ENCODE measurements around the gene ATG16L1.

Gene ATG16L1

GRCh38 chr2:233260661-233261060 is 9.2 kb downstream of the ATG16L1 start:
- DNase-seq (ENCODE audit: low read depth), result no peak

GRCh38 chr2:233261819-233262555 is 10.5 kb downstream of the ATG16L1 start:
- DNase-seq (ENCODE audit: low read depth), result no peak

- DNase-seq (ENCODE audit: low read depth), result no peak
Observed at GRCh38 chr2:233262562-233262961, 11.1 kb downstream of the ATG16L1 start.

DNA sequence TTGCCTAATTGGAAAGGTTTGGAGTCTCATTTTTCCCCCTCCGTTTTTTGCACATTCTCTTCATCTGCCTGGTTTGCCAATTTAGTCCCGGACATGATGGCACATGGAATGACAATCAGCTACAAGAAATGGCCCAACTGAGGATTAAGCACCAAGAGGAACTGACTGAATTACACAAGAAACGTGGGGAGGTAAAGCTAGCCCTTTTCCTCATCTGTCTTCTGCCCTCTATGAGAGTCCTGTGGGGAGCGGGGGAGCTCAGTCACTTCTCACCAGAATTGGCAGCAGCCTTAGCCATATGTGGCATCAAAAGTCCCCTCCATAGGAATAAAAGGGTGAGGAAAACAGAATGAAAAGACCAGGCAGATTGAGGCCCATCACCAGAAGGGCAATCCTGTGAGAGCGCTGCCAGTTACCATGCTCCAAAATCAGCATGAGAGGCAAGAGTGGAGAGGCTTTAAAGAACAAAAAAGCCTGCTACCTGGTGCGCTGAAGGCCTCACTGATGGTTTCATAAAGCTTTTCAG is 11.6 kb downstream of the ATG16L1 start:
- DNase-seq (ENCODE audit: low read depth), result no peak

GRCh38 chr2:233264667-233265066 is 13.2 kb downstream of the ATG16L1 start:
- no peak for DNase-seq (ENCODE audit: low read depth)

- DNase-seq (ENCODE audit: low read depth), result no peak
Observed at GRCh38 chr2:233265899-233266431, 14.5 kb downstream of the ATG16L1 start.

DNA sequence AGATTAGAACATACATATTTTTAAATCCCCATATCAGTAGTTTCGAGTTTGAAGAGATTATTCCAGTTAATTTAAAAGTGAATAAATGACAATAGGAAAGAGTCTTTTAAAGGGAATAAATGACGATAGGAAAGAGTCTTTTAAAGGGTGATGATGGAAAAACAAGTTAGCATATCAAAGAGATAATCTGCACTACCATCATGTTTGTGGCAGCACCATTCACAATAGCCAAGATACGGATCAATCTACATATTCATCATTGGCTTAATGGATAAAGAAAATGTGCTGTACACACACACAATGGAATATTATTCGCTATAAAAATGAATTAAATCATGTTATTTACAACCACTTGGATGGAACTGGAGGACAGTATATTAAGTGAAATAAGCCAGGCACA is 15.0 kb downstream of the ATG16L1 start:
- DNase-seq (ENCODE audit: low read depth), result no peak

DNA sequence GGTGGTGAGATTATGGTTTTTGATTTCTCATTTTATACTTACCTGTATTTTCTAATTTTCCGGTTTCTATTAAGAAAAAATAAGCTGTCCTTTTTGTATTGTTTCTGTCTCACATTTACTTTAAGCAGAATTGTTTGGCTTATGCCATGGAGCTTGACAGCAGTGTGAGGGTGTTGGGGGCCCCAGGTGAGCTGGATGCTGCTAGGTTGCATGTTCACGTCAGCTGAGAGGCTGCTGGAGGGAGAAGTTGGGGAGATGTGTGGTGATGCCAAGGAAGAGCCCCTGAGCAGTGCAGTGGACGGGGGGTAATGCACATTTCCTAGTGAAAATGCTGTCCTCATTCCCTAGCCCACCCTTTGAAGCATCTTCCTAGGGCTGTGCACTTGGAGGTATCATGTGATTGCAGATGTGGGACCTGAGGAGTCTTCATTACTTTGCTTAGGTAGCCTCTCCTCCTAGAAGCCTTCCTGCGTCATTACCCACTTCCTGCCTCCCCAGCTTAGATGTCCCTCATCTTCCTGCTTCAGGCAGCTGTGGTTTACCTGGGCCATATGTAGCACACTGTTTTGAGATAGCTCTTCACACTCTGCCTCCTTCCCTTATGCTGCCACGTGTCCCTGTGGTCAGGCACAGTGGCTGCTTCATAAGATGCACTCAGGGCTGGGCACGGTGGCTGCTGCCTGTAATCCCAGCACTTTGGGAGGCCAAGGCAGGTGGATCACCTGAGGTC is 16.2 kb downstream of the ATG16L1 start:
- DNase-seq (ENCODE audit: low read depth), result no peak

DNA sequence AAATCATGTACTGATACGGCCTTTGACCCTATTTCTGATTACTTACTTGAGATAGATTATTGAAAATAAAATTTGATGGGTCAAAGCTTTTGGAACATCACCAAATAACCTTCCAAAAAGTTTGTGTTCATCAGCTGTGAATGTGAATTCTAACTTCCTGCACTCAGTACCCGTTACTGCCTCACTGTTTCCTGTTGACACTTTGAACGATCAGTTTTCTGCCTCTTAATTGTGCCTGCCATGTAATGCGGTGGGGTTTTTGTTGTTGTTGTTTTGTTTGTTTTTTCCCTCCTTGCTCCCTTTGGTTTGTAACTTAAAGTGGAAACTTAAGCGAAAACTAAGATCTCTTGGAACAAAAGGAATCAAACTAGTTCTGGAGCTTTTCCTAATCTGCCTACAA is 18.9 kb downstream of the ATG16L1 start:
- DNase-seq (ENCODE audit: low read depth), result no peak

DNA sequence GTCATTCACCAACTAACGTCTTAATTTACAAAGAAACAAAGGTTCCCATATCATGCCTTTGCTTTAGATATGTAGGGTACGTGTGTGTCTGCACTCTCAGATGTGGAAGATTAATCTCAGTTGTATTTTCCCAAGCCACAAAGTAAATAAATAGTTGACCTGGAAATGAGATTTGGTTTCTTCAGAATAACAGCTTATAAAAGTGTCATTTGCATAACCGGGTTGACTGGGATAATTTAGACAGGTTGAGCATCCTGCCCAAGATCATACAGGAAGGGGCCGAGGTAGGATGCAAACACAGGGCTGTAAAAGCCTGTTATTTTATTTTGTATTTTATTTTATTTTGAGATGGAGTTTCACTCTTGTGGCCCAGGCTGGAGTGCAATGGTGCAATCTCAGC is 19.5 kb downstream of the ATG16L1 start:
- DNase-seq (ENCODE audit: low read depth), result no peak

DNA sequence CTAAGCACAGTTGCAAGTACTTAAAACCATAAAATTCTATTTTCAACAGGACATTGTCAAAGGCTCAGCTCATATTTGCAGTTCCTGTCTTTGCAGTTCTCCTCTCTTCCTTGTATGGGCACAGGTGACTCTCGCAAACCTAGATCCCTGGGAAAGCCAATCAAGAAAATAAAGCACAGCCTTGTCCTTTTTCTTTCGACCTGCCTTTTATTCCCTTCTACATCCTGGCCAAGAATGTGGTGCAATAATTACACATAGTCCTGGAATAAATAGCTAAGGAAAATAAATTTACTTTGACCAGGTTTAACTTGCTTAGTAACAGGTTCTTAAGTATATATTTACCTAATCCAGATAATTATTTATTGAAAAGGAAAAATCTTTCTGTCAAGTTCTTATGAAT is 20.2 kb downstream of the ATG16L1 start:
- no peak for DNase-seq (ENCODE audit: low read depth)

- DNase-seq (ENCODE audit: low read depth), result no peak
Observed at GRCh38 chr2:233273120-233273519, 21.6 kb downstream of the ATG16L1 start.

GRCh38 chr2:233275223-233275622 is 23.8 kb downstream of the ATG16L1 start:
- DNase-seq (ENCODE audit: low read depth), result no peak

DNA sequence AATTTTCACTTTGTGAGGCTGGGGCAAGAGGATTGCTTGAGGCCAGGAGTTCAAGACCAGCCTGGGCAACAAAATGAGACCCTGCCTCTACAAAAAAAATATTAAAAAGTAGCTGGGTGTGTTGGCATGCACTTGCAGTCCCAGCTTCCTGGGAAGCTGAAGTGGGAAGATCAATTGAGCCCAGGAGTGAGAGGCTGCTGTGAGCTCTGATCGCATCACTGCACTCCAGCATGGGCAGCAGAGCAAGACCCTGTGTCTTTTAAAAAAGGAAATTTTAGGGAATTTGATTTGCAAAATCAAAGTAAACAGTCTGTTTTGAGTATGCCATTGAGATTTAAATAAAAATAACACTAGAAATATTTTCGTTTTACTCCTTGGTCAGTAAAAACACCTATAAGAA is 27.4 kb downstream of the ATG16L1 start:
- DNase-seq (ENCODE audit: low read depth), result no peak

DNA sequence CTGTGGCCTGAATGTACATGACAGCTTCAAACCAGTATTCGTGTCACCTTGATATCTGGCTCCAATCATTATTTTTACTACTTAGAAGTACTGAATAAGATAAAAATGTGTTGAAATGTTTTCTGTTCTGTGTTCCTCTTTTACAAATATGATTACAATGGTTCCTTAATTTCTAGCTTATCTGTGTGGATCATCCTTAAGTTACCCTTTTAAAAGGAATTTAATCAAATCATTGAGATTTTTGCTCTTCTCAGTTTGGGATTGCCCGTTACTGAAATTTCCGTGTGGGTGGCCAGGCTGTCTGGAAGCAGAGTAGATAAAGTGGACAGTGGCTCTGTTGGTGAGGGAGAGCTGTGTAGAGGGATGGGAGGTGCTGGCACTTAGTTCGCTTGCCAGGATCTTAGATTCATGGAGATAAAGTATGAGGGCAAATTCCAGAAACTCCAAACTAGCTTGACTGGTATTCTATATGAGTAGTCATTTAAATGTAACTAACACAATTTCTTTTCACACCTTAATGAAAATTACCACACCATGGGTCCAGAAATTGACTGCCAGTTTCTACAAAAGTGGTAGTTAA is 28.7 kb downstream of the ATG16L1 start:
- no peak for DNase-seq (ENCODE audit: low read depth)

DNA sequence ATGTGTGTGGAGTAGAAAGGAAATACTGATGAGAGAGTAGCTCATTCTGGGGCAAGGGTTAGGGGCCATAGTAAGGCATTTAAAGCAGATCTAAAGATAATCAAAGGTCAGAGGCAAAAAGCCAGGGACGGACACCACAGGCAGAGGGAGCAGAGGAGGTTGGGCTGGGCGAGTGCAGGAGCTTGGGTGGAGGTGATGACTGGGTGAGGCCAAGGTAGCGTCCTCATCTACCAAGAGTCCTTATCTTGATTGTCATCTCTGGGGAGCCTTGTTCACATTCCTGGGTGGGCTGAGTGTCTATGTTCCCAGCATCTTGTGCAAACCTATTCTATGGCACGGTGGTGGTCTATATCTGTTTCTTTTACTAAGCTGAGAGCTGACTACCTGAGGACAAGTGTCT is 30.1 kb downstream of the ATG16L1 start:
- no peak for DNase-seq (ENCODE audit: low read depth)

DNA sequence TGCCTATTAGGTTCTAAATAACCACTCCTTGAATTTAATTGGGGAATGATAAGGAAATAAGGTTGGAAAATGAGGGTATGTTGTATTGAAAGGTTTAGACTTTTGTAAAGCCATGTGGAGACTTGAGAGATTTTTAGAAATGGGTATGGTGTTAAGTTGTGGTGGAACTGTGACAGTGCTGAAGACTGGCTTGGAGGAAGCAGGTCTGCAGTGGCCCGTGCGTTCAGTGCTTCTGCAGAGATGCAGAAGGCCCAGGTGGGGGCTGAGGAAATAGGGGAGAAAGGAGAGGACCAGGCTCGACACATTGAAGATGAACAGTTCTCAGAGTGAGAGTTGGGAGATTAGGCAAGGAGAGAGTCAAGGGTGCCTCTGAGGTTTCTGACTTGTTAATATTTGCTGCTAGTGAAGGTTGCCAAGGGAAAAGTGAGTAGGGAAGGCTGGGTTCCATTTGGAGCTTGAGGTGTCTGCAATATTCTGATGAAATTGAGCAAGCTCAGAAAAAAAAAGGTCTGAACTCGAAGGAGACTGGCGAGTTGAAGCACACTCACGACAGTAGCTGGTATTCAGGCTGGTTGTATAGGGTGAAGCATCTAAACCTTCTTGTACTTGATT is 30.6 kb downstream of the ATG16L1 start:
- no peak for DNase-seq (ENCODE audit: low read depth)

GRCh38 chr2:233285921-233286320 is 34.4 kb downstream of the ATG16L1 start:
- DNase-seq (ENCODE audit: low read depth), result no peak

GRCh38 chr2:233287871-233288270 is 36.4 kb downstream of the ATG16L1 start:
- no peak for DNase-seq (ENCODE audit: low read depth)

DNA sequence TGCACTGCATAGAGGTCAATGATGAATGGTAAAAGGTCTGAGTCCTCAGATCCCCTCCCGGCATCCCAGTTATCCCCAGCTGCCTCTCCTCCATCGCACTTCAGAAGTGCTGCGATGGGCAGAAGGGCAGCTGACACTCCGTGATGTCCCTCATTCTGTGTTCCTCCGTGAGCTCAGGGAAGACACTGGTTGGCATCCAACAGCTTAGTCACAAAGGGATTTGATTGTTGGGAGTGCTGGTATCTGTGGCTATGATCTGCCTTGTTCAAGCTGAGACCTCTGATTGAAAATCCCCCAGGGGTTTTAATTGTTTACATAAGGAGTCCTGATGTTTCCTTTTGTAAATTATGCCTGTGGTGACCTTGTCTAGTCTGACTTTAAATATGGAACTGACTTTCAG is 37.2 kb downstream of the ATG16L1 start:
- no peak for DNase-seq (ENCODE audit: low read depth)

- no peak for DNase-seq (ENCODE audit: low read depth)
Observed at GRCh38 chr2:233289648-233290047, 38.2 kb downstream of the ATG16L1 start.

GRCh38 chr2:233290051-233290845 is 38.8 kb downstream of the ATG16L1 start:
- no peak for DNase-seq (ENCODE audit: low read depth)
